HG02759 (cell line): ENCODE measurements around the gene RALGAPB.
"Not testable (repeated sequence)": the region's sequence is repeated elsewhere in the genome, so short reads cannot be mapped to it uniquely, and the experiment has no call there.

Experiments used
- ATAC-seq: cut with Tn5 transposase; IDR thresholded peaks from one replicate; pipeline ENCODE4 v1.9.1; 2021; ENCODE audit warnings: mild to moderate bottlenecking, moderate library complexity; ENCODE audit not compliant: unreplicated experiment

Gene RALGAPB

GRCh38 chr20:38581013-38581412 is 108.4 kb downstream of the RALGAPB start, which contains the start of gene ADIG:
TSS of gene ADIG (plus strand) at chr20:38581197. CDS start at chr20:38581251, 54 bp downstream.
- ATAC-seq: no peak

- no peak for ATAC-seq
Observed at GRCh38 chr20:38581830-38582358, 109.3 kb downstream of the RALGAPB start.

DNA sequence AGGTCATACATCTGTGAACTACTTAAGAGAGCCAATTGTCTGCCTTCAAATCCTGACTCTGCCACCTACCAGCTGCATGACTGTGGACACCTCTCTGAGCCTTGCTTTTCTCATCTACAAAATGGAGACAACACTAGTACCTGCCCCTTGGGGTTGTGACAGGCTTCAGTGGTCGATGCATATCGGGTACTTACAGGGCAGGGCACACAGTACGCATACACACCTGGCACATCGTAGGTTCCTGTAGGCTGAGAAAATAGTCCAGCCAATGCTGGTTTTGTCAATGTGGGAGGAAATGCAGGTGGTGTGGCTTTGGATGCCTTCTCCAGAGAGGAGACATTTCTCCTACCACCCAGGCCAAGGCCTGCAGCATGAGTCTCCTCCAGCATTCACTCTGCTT is 110.7 kb downstream of the RALGAPB start:
- ATAC-seq: no peak

DNA sequence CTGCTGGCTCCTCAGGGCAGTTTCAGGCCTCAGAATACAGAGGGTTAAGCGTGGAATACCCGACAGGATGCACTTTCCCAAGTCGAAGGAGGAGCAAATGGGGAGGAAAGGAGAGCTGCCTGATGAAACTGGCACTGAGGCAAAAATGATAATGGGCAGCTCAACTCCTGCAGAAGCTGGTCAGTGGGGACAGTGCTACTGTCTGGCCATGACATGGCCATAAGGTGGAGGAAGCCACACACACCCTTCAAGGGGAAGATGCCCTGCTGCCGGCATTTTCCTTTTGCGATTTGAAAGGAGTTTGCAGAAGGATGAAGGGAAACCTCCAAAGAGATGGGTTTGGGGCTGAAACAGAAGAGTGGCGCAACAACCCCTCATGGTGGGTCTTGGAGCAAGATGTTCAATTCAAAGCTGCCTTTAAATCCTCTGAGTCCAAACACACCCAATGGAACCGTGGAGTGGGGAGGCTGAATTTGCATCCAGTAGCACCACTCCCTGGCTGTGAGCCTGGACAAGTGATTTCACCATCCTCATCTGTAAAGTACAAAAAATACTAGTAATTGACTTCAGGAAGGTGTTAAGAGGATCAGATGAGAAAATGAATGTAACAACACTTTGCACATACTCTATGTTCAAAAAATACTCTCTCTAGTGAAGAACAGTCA is 111.6 kb downstream of the RALGAPB start:
- no peak for ATAC-seq

- ATAC-seq: no peak
Observed at GRCh38 chr20:38585404-38586180, 112.9 kb downstream of the RALGAPB start.

DNA sequence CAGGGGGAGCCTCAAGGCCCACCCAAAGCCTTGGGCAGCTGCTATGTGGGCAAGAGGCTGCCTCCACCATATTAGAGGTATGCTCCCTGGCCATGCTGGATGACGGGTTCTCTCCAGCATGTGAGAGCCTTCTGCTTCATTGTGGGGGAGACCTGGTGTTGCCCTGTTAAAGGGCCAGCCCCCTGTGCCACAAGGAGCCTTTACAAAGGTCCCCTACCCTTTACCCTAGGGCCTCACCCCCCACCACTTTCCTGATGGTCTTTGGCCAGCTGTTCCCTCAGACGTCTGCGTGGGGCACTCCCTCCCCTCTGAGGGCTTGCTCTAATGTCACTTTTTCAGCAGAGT is 113.5 kb downstream of the RALGAPB start:
- ATAC-seq: no peak

GRCh38 chr20:38588303-38588702 is 115.7 kb downstream of the RALGAPB start:
- no peak for ATAC-seq

DNA sequence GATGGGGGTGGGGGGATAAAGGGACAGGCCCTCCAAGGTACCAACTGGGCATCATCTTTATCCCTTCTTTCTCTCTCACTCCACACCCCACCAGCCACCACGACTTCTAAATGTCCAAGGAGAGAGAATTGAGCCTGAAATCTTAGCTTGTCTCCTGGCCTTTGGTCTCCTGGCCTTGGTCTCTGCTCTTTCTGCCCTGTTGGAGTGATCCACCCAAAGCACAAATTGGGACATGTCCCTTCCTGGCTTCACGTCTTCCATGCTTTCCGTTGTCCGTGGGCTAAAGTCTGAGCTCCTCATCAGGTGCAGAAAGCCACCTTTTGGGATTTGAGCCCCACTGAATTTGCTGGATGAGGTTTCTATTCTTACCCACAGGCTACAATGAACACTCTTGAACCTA is 116.7 kb downstream of the RALGAPB start:
- no peak for ATAC-seq

DNA sequence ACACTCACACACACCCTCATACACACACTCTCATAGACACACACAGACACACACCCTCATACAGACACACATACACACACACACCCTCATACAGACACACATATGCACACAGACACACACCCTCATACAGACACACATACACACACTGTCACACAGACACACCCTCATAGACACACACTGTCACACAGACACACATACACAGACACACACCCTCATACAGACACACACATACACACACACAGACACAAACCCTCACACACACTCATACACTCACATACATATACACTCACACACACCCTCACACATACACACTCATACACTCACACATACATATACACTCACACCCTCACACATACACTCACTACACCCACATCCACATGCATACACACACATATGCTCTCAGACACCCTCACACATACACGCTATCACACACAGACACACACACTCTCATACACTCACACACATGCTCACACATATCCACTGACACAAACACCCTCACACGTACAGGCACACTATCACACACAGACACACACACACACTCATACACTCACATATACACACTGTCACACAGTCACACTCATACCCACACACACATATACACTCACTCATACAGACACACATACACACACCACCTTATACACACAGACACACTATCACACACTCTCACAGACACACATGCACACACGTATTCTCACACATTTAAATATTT is 117.5 kb downstream of the RALGAPB start:
- no peak for ATAC-seq

DNA sequence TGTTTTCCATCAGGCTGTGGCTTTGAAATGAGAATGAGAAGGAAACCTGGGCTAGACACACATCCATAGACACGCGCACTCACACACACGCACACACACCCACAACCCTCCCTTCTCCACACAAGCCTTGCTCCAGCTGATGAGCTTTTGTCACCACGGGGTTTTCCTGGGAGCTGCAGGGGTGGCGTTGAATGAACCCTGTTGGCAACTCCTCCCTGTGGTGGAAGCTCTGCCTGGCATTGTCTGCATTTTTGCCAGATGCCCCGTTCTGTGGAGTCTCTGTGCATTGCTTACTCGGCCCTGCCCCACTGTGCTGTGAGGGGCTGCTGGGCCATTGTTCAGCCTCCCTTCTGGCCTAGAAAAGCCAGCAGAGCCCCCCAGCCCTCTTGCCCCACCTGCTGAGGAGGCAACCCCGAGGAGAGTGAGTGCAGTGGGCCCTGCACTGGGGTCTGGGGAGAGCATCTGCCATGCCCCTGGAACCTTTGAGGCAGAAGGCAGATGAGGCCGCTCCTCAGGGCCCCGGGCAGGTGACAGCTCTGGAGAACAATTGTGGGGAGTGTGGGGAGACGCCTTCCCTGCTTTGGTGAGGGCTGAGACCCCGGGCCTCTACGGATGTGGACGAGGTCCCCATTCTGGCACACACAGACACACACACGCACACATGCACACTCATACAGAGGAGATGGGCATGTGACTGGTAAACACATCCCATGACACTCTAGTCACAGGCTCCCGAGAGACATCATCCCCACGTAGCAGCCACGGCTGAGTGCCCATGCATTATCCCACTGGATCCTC is 118.2 kb downstream of the RALGAPB start:
- no peak for ATAC-seq

- ATAC-seq: no peak
Observed at GRCh38 chr20:38591474-38592410, 119.1 kb downstream of the RALGAPB start.

GRCh38 chr20:38592411-38592790 is 119.8 kb downstream of the RALGAPB start:
- ATAC-seq: not testable (repeated sequence)

DNA sequence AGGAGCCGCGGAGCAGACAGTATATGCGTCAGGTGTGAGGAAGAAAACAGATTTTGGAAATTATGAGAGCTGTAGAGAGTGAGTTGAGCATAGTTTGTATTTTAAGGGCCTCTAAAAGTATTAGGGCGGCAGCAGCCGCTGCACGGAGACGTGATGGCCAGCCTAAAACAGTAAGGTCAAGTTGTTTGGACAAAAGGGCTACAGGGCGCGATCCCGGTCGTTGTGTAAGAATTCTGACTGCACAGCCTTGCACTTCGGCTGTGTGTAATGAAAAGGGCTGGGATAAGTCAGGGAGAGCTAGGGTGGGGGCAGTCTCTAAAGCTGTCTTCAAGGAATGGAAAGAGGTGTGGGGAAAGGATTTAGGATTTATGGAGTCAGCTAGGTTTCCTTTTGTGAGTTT is 121.6 kb downstream of the RALGAPB start:
- not testable (repeated sequence) for ATAC-seq

GRCh38 chr20:38595886-38596285 is 123.2 kb downstream of the RALGAPB start:
- not testable (repeated sequence) for ATAC-seq

GRCh38 chr20:38599410-38599882 is 126.8 kb downstream of the RALGAPB start:
- no peak for ATAC-seq

GRCh38 chr20:38600057-38600456 is 127.4 kb downstream of the RALGAPB start:
- ATAC-seq: no peak

- peak; percentile 67 for ATAC-seq
Observed at GRCh38 chr20:38601216-38602184, 128.9 kb downstream of the RALGAPB start, which contains the start of gene ARHGAP40. TSS of gene ARHGAP40 (plus strand) at chr20:38601809.

GRCh38 chr20:38602185-38602581 is 129.5 kb downstream of the RALGAPB start:
- ATAC-seq: no peak
